Central memory CD8-positive, alpha-beta T cell (primary cell): ENCODE measurements around the gene CLDN1.
A peak's percentile ranks its signal among the peaks of the same experiment; 100 is the strongest.

ENCODE experiments used
- ATAC-seq: fragments of 150-1000 bp; cut with Tn5 transposase; replicated peaks from 2 replicates; pipeline ENCODE4 v1.10.0; 2022; ENCODE audit warnings: mild to moderate bottlenecking, moderate FRiP score, moderate number of reproducible peaks; ENCODE audit not compliant: poor library complexity, severe bottlenecking; ENCODE audit errors: extremely low read depth
- DNase-seq, 2 donors: peaks; one replicate each; pipeline ENCODE4 v3.0.0; 2021; ENCODE audit warnings: low spot score in 2 of 2
- H3K27ac Mint-ChIP-seq: one replicate; pipeline ENCODE4 v1.8.0; 2022; ENCODE audit warnings: low read depth, mild to moderate bottlenecking, moderate library complexity, mixed read lengths
- H3K27me3 Mint-ChIP-seq: one replicate; pipeline ENCODE4 v1.8.0; 2022; ENCODE audit warnings: mixed read lengths
- H3K36me3 Mint-ChIP-seq: one replicate; pipeline ENCODE4 v1.8.0; 2022; ENCODE audit warnings: mild to moderate bottlenecking, moderate library complexity, mixed read lengths; ENCODE audit not compliant: insufficient read depth
- H3K4me1 Mint-ChIP-seq: one replicate; pipeline ENCODE4 v1.8.0; 2022; ENCODE audit warnings: mixed read lengths
- H3K4me3 Mint-ChIP-seq: one replicate; pipeline ENCODE4 v1.8.0; 2022; ENCODE audit warnings: mild to moderate bottlenecking, moderate library complexity, mixed read lengths
- H3K9me3 Mint-ChIP-seq: one replicate; pipeline ENCODE4 v1.8.0; 2022; ENCODE audit warnings: mixed read lengths

Gene CLDN1

GRCh38 chr3:190321789-190322603, at the start of gene CLDN1:
TSS of gene CLDN1 (minus strand) at chr3:190322446. CDS start at chr3:190322206, 240 bp downstream.
- Mint-ChIP-seq H3K27ac (no peak within 1 kb of the TSS), H3K4me1 (peaks cover 15% of the 10 kb centered on the region), H3K4me3 (peak within 1 kb of the TSS; percentile 62), H3K36me3 (peaks cover 2% of the 10 kb centered on the region), H3K9me3 (no peaks in the 10 kb centered on the region), H3K27me3 (peaks cover 77% of the 10 kb centered on the region)
- ATAC-seq, result peak; percentile 65
- peak; percentile 30 to 45 for DNase-seq

- Mint-ChIP-seq H3K36me3 (no peaks in the 10 kb centered on the region), H3K27me3 (peaks cover 18% of the 10 kb centered on the region), H3K4me1 (no peaks in the 10 kb centered on the region), H3K4me3 (no peak overlapping the region), H3K9me3 (no peaks in the 10 kb centered on the region), H3K27ac (no peak overlapping the region)
- DNase-seq (no peak), ATAC-seq (no peak)
Measured at GRCh38 chr3:190371152-190371551, 48.9 kb upstream of the CLDN1 start.

- no peaks in the 10 kb centered on the region for H3K4me1 Mint-ChIP-seq
- no peaks in the 10 kb centered on the region for H3K36me3 Mint-ChIP-seq
- peaks cover 16% of the 10 kb centered on the region for H3K27me3 Mint-ChIP-seq
- H3K4me3 Mint-ChIP-seq, result no peak overlapping the region
- DNase-seq (no peak), ATAC-seq (no peak)
- no peaks in the 10 kb centered on the region for H3K9me3 Mint-ChIP-seq
- H3K27ac Mint-ChIP-seq, result no peak overlapping the region
Measured at GRCh38 chr3:190370369-190370768, 48.1 kb upstream of the CLDN1 start.

GRCh38 chr3:190369668-190370295, 47.5 kb upstream of the CLDN1 start:
- Mint-ChIP-seq H3K4me1 (no peaks in the 10 kb centered on the region), H3K9me3 (no peaks in the 10 kb centered on the region), H3K4me3 (no peak overlapping the region), H3K36me3 (no peaks in the 10 kb centered on the region), H3K27ac (no peak overlapping the region), H3K27me3 (peaks cover 17% of the 10 kb centered on the region)
- DNase-seq (no peak), ATAC-seq (no peak)

GRCh38 chr3:190368881-190369280, 46.6 kb upstream of the CLDN1 start:
- DNase-seq (no peak), ATAC-seq (no peak)
- Mint-ChIP-seq H3K27me3 (peaks cover 25% of the 10 kb centered on the region), H3K27ac (no peak overlapping the region), H3K36me3 (no peaks in the 10 kb centered on the region), H3K4me3 (no peak overlapping the region), H3K9me3 (no peaks in the 10 kb centered on the region), H3K4me1 (no peaks in the 10 kb centered on the region)

GRCh38 chr3:190366133-190366532, 43.9 kb upstream of the CLDN1 start:
- no peaks in the 10 kb centered on the region for H3K4me1 Mint-ChIP-seq
- DNase-seq (no peak), ATAC-seq (no peak)
- H3K9me3 Mint-ChIP-seq, result no peaks in the 10 kb centered on the region
- no peaks in the 10 kb centered on the region for H3K36me3 Mint-ChIP-seq
- H3K4me3 Mint-ChIP-seq, result no peak overlapping the region
- H3K27me3 Mint-ChIP-seq, result peaks cover 35% of the 10 kb centered on the region
- H3K27ac Mint-ChIP-seq, result no peak overlapping the region

- Mint-ChIP-seq H3K27ac (no peak overlapping the region), H3K9me3 (no peaks in the 10 kb centered on the region), H3K36me3 (peaks cover 2% of the 10 kb centered on the region), H3K27me3 (peaks cover 26% of the 10 kb centered on the region), H3K4me1 (no peaks in the 10 kb centered on the region), H3K4me3 (no peak overlapping the region)
- DNase-seq, result no peak
- no peak for ATAC-seq
Measured at GRCh38 chr3:190362258-190362657, 40.0 kb upstream of the CLDN1 start.

GRCh38 chr3:190361791-190362190, 39.5 kb upstream of the CLDN1 start:
- Mint-ChIP-seq H3K4me1 (no peaks in the 10 kb centered on the region), H3K27me3 (peaks cover 26% of the 10 kb centered on the region), H3K27ac (no peak overlapping the region), H3K9me3 (no peaks in the 10 kb centered on the region), H3K36me3 (peaks cover 2% of the 10 kb centered on the region), H3K4me3 (no peak overlapping the region)
- DNase-seq, result no peak
- ATAC-seq, result no peak

GRCh38 chr3:190360228-190360627, 38.0 kb upstream of the CLDN1 start:
- Mint-ChIP-seq H3K27me3 (peaks cover 19% of the 10 kb centered on the region), H3K27ac (no peak overlapping the region), H3K4me3 (no peak overlapping the region), H3K9me3 (no peaks in the 10 kb centered on the region), H3K36me3 (peaks cover 2% of the 10 kb centered on the region), H3K4me1 (no peaks in the 10 kb centered on the region)
- no peak for DNase-seq
- no peak for ATAC-seq

GRCh38 chr3:190359813-190360212, 37.6 kb upstream of the CLDN1 start:
- no peak for DNase-seq
- Mint-ChIP-seq H3K4me3 (no peak overlapping the region), H3K36me3 (peaks cover 2% of the 10 kb centered on the region), H3K4me1 (no peaks in the 10 kb centered on the region), H3K27me3 (peaks cover 19% of the 10 kb centered on the region), H3K27ac (no peak overlapping the region), H3K9me3 (no peaks in the 10 kb centered on the region)
- no peak for ATAC-seq

GRCh38 chr3:190357468-190357867, 35.2 kb upstream of the CLDN1 start:
- ATAC-seq (no peak), DNase-seq (no peak)
- Mint-ChIP-seq H3K27ac (no peak overlapping the region), H3K27me3 (no peaks in the 10 kb centered on the region), H3K4me3 (no peak overlapping the region), H3K9me3 (no peaks in the 10 kb centered on the region), H3K36me3 (peaks cover 2% of the 10 kb centered on the region), H3K4me1 (no peaks in the 10 kb centered on the region)

GRCh38 chr3:190356246-190356645, 34.0 kb upstream of the CLDN1 start:
- H3K9me3 Mint-ChIP-seq, result no peaks in the 10 kb centered on the region
- H3K4me3 Mint-ChIP-seq, result no peak overlapping the region
- no peak overlapping the region for H3K27ac Mint-ChIP-seq
- H3K4me1 Mint-ChIP-seq, result no peaks in the 10 kb centered on the region
- ATAC-seq, result no peak
- DNase-seq, result no peak
- peaks cover 4% of the 10 kb centered on the region for H3K27me3 Mint-ChIP-seq
- peaks cover 2% of the 10 kb centered on the region for H3K36me3 Mint-ChIP-seq

GRCh38 chr3:190352861-190353457, 30.7 kb upstream of the CLDN1 start:
- Mint-ChIP-seq H3K4me1 (no peaks in the 10 kb centered on the region), H3K4me3 (no peak overlapping the region), H3K36me3 (no peaks in the 10 kb centered on the region), H3K27ac (no peak overlapping the region), H3K27me3 (peaks cover 10% of the 10 kb centered on the region), H3K9me3 (peaks cover 5% of the 10 kb centered on the region)
- ATAC-seq (no peak), DNase-seq (no peak)
